Measurements from ENCODE around the gene CCDC88B.
"Not testable (repeated sequence)": the region's sequence is repeated elsewhere in the genome, so short reads cannot be mapped to it uniquely, and the experiment has no call there.

CCDC88B gene

DNA sequence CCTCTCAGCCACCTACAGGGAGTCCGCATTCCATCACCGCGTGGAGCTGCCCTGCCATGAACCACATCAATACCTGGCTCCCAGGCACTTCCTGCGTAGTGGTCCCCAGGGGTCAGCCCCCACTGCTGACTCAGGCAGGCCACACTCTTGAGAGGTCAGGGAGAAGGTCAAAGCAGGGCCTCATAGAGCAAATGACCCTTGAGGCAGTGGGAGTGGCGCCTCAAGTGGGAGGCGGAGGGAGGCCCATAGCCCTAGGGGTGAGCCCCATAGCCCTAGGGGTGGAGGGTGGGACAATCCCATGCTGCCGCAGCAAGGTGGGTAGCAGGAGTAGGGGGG lies 17.1 kb upstream of the CCDC88B start:
- ChIA-PET POLR2A (no interaction called here), CTCF (interaction anchor here (1.0 to 4.8 kb wide), 4 partner anchors 9 to 326 kb away, joined by 3 to 23 read pairs (median 12); no protein-coding TSS in a partner anchor)

DNA sequence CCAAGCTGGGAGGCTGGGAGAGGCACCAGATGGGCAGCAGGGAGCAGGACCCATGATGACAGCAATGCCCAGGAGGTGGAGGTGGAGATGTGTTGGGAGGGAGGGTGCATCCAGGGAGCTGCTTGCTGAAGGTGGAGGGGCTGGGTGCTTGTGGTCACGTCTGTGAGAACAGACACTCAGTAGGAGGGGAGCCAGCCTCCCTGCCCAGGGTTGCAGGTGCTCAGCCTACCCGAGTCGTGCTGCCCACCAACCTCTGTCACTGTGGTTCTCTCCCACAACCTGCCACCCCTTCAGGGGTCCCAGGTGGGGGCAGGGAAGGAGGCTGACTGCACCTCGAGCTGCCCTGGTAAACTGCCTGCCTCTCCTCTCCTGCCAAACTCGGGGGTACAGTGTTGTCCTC lies 16.6 kb upstream of the CCDC88B start:
- 72% methylated on average over 3 of the region's 5 CpGs for WGBS (ENCODE audit: insufficient coverage)

More for the DNA sequence above, 17.1 kb upstream of the CCDC88B start:
- Histone ChIP-seq H3K36me3 (ENCODE audit: control insufficient read depth in 4 of 4, insufficient read depth in 4 of 4, low read length in 3 of 4) (peaks cover 5 to 22% (median 16%) of the 10 kb centered on the region in 4 experiments), H3K27me3 (replicated peaks in 2 of 5; ENCODE audit: control insufficient read depth in 4 of 5, insufficient read depth in 5 of 5, low read length in 4 of 5) (no peaks in the 10 kb centered on the region), H3K4me1 (ENCODE audit: control extremely low read depth in 1 of 4, control insufficient read depth in 4 of 4, insufficient read depth in 4 of 4, low read length in 3 of 4) (peaks cover 0 to 22% (median 13%) of the 10 kb centered on the region in 4 experiments), H3K9me3 (ENCODE audit: control extremely low read depth in 1 of 5, control insufficient read depth in 4 of 5, insufficient read depth in 2 of 5, low read depth in 1 of 5, low read length in 4 of 5) (no peaks in the 10 kb centered on the region), H3K4me3 (ENCODE audit: control insufficient read depth in 1 of 7, extremely low read depth in 1 of 7, insufficient read depth in 4 of 7, low read depth in 2 of 7, low read length in 6 of 7) (no peak overlapping the region), H3K27ac (ENCODE audit: insufficient read depth in 1 of 2, low read depth in 1 of 2, low read length in 2 of 2, poor library complexity in 1 of 2, severe bottlenecking in 2 of 2) (no peak overlapping the region)
- no peak for DNase-seq
- 100% methylated on average over 4 of the region's 7 CpGs for WGBS (ENCODE audit: insufficient coverage)

DNA sequence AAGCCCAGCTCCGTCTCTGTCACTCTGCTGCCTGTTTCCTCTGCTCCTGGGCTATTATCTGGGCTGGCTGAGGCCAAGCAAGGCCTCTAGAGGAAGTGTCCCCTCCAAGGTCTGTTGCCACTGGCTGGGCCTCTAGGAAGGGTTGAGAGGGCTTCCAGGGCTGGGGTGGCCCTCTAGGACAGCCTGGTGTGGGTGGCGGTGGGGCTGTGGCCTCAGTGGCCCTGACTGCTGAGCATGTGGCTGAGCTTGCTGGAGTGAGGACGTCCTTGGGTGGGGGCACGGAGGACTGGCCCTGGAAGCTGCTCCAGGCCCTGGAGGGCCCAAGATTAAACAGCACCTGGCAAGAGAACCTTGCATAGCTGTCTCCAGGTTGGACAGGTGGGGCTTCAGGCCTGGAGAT lies 16.0 kb upstream of the CCDC88B start:
- CTCF ChIA-PET, result interaction anchor here (1.0 to 4.8 kb wide), 7 partner anchors 8 to 325 kb away, joined by 3 to 23 read pairs (median 4); no protein-coding TSS in a partner anchor
- H3K9me3 ChIP-seq (ENCODE audit: control extremely low read depth in 1 of 5, control insufficient read depth in 4 of 5, insufficient read depth in 2 of 5, low read depth in 1 of 5, low read length in 4 of 5); H3K27me3 ChIP-seq (replicated peaks in 2 of 5; ENCODE audit: control insufficient read depth in 4 of 5, insufficient read depth in 5 of 5, low read length in 4 of 5); POLR2A ChIA-PET; H3K27ac ChIP-seq (ENCODE audit: insufficient read depth in 1 of 2, low read depth in 1 of 2, low read length in 2 of 2, poor library complexity in 1 of 2, severe bottlenecking in 2 of 2); H3K4me3 ChIP-seq (ENCODE audit: control insufficient read depth in 1 of 7, extremely low read depth in 1 of 7, insufficient read depth in 4 of 7, low read depth in 2 of 7, low read length in 6 of 7); DNase-seq: not testable (repeated sequence)
- 100% methylated on average over 4 of the region's 4 CpGs for WGBS (ENCODE audit: insufficient coverage)
- Histone ChIP-seq H3K36me3 (ENCODE audit: control insufficient read depth in 4 of 4, insufficient read depth in 4 of 4, low read length in 3 of 4) (peaks cover 5 to 22% (median 16%) of the 10 kb centered on the region in 4 experiments), H3K4me1 (ENCODE audit: control extremely low read depth in 1 of 4, control insufficient read depth in 4 of 4, insufficient read depth in 4 of 4, low read length in 3 of 4) (peaks cover 0 to 19% (median 7%) of the 10 kb centered on the region in 4 experiments)

More for the DNA sequence above, 16.6 kb upstream of the CCDC88B start:
- POLR2A ChIA-PET, result no interaction called here
- Histone ChIP-seq H3K4me1 (ENCODE audit: control extremely low read depth in 1 of 4, control insufficient read depth in 4 of 4, insufficient read depth in 4 of 4, low read length in 3 of 4) (peaks cover 0 to 22% (median 12%) of the 10 kb centered on the region in 4 experiments), H3K4me3 (ENCODE audit: control insufficient read depth in 1 of 7, extremely low read depth in 1 of 7, insufficient read depth in 4 of 7, low read depth in 2 of 7, low read length in 6 of 7) (no peak overlapping the region), H3K9me3 (ENCODE audit: control extremely low read depth in 1 of 5, control insufficient read depth in 4 of 5, insufficient read depth in 2 of 5, low read depth in 1 of 5, low read length in 4 of 5) (no peaks in the 10 kb centered on the region), H3K27me3 (replicated peaks in 2 of 5; ENCODE audit: control insufficient read depth in 4 of 5, insufficient read depth in 5 of 5, low read length in 4 of 5) (no peaks in the 10 kb centered on the region), H3K36me3 (ENCODE audit: control insufficient read depth in 4 of 4, insufficient read depth in 4 of 4, low read length in 3 of 4) (peaks cover 5 to 22% (median 16%) of the 10 kb centered on the region in 4 experiments), H3K27ac (ENCODE audit: insufficient read depth in 1 of 2, low read depth in 1 of 2, low read length in 2 of 2, poor library complexity in 1 of 2, severe bottlenecking in 2 of 2) (no peak overlapping the region)
- no peak for DNase-seq
- CTCF ChIA-PET, result interaction anchor here (1.0 to 4.8 kb wide), 6 partner anchors 9 to 326 kb away, joined by 3 to 23 read pairs (median 4); no protein-coding TSS in a partner anchor

DNA sequence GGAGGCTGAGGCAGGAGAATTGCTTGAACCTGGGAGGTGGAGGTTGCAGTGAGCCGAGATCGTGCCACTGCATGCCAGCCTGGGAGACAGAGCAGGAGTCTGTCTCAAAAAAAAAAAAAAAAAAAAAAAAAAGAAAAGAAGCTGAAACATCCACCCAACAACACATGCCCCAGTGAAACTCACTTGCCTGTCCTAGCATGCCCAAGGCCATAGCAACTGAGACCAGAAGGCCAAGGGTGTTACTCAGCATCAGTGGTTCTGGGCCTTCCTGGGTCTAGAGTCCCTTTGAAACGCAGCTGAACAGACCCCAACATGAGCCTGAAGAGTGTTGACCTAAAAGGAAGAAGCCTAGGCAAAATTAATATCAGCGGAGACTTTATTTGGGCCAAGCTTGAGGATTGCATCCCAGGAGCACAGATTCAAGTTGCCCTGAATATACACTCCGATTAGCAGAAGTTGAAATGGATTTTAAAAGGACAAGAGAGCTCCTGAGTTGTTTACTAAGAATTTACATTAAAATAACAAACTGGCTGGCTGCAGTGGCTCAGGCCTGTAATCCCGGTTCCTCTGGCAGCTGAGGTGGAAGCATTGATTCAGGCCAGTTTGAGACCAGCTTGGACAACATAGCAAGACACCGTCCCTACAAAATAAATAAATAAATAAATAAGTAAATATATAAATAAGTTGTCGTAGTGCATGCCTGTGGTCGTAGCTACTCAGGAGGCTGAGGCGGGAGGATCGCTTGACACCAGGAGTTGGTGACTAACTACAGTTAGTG lies 15.1 kb upstream of the CCDC88B start:
- WGBS (ENCODE audit: insufficient coverage), result 95% methylated on average over 5 of the region's 11 CpGs
- ChIA-PET POLR2A (no interaction called here), CTCF (interaction anchor here (1.0 to 4.8 kb wide), 4 partner anchors 10 to 48 kb away, joined by 3 to 23 read pairs (median 4); no protein-coding TSS in a partner anchor)
- Histone ChIP-seq H3K36me3 (ENCODE audit: control insufficient read depth in 4 of 4, insufficient read depth in 4 of 4, low read length in 3 of 4) (peaks cover 5 to 22% (median 16%) of the 10 kb centered on the region in 4 experiments), H3K9me3 (ENCODE audit: control extremely low read depth in 1 of 5, control insufficient read depth in 4 of 5, insufficient read depth in 2 of 5, low read depth in 1 of 5, low read length in 4 of 5) (no peaks in the 10 kb centered on the region), H3K27me3 (replicated peaks in 2 of 5; ENCODE audit: control insufficient read depth in 4 of 5, insufficient read depth in 5 of 5, low read length in 4 of 5) (no peaks in the 10 kb centered on the region), H3K4me3 (ENCODE audit: control insufficient read depth in 1 of 7, extremely low read depth in 1 of 7, insufficient read depth in 4 of 7, low read depth in 2 of 7, low read length in 6 of 7) (no peak overlapping the region), H3K27ac (ENCODE audit: insufficient read depth in 1 of 2, low read depth in 1 of 2, low read length in 2 of 2, poor library complexity in 1 of 2, severe bottlenecking in 2 of 2) (no peak overlapping the region), H3K4me1 (ENCODE audit: control extremely low read depth in 1 of 4, control insufficient read depth in 4 of 4, insufficient read depth in 4 of 4, low read length in 3 of 4) (peaks cover 0 to 13% (median 0%) of the 10 kb centered on the region in 4 experiments)
- no peak for DNase-seq

DNA sequence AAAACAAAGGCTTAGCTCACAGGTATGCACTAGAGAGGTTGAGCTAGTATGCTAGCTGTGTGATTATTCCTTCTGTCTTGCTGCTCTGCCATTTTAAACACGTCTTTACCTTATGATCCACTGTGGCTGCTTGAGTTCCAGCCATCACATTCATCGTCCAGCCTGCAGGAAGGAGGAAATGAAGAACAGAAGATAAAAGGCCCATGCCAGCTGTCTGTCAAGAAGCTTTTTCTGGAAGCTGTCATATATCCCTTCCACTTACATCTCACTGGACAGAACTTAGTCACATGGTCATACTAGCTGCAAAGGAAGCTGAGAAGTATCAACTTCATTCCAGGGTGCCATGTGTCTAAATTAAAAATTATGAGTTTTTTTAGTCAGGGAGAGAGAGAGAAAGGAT lies 12.6 kb upstream of the CCDC88B start:
- CTCF ChIA-PET, result interaction anchor here (1.1 to 1.8 kb wide), 4 partner anchors 10 to 32 kb away, joined by 3 to 5 read pairs (median 3); partner anchors contain the start of genes PRDX5 and TRMT112
- 100% methylated on average over 1 of the region's 2 CpGs for WGBS (ENCODE audit: insufficient coverage)
- POLR2A ChIA-PET, result interaction anchor here (0.6 to 0.9 kb wide), 2 partner anchors 10 to 45 kb away, joined by 3 to 6 read pairs; partner anchors contain the start of genes PRDX5 and TRMT112

DNA sequence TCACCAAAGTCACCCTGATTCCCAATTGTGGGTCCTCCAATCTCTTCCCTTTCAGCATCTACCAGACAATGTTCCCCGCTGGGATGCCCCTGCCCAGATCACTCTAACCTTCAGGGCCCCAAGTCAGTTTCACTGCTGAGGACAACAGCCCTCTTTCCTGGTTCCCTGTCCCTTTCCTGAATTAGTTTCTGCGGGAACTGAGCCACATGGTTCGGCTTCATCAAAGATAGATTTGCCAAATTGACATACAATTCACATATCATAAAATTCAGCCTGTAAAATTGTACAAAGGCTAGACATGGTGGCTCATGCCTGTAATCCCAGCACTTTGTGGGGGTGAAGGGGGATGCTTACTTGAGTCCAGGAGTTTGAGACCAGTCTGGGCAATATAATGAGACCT lies 12.0 kb upstream of the CCDC88B start:
- no peak overlapping the region for H3K4me3 ChIP-seq (ENCODE audit: control insufficient read depth in 1 of 7, extremely low read depth in 1 of 7, insufficient read depth in 4 of 7, low read depth in 2 of 7, low read length in 6 of 7)
- no peak for DNase-seq
- H3K27ac ChIP-seq (ENCODE audit: insufficient read depth in 1 of 2, low read depth in 1 of 2, low read length in 2 of 2, poor library complexity in 1 of 2, severe bottlenecking in 2 of 2), result no peak overlapping the region
- ChIA-PET CTCF (interaction anchor here (1.1 to 1.8 kb wide), 4 partner anchors 10 to 33 kb away, joined by 3 to 5 read pairs (median 3); partner anchors contain the start of genes PRDX5 and TRMT112), POLR2A (no interaction called here)
- WGBS (ENCODE audit: insufficient coverage), result no CpG with 5 or more reads among the region's 3 CpGs
- no peaks in the 10 kb centered on the region for H3K27me3 ChIP-seq (replicated peaks in 2 of 5; ENCODE audit: control insufficient read depth in 4 of 5, insufficient read depth in 5 of 5, low read length in 4 of 5)
- H3K9me3 ChIP-seq (ENCODE audit: control extremely low read depth in 1 of 5, control insufficient read depth in 4 of 5, insufficient read depth in 2 of 5, low read depth in 1 of 5, low read length in 4 of 5), result no peaks in the 10 kb centered on the region
- H3K36me3 ChIP-seq (ENCODE audit: control insufficient read depth in 4 of 4, insufficient read depth in 4 of 4, low read length in 3 of 4), result peaks cover 0 to under 1% (median 0%) of the 10 kb centered on the region in 4 experiments
- H3K4me1 ChIP-seq (ENCODE audit: control extremely low read depth in 1 of 4, control insufficient read depth in 4 of 4, insufficient read depth in 4 of 4, low read length in 3 of 4), result peaks cover 0 to 33% (median 13%) of the 10 kb centered on the region in 4 experiments

More for the DNA sequence above, 12.6 kb upstream of the CCDC88B start:
- Histone ChIP-seq H3K9me3 (ENCODE audit: control extremely low read depth in 1 of 5, control insufficient read depth in 4 of 5, insufficient read depth in 2 of 5, low read depth in 1 of 5, low read length in 4 of 5) (no peaks in the 10 kb centered on the region), H3K27me3 (replicated peaks in 2 of 5; ENCODE audit: control insufficient read depth in 4 of 5, insufficient read depth in 5 of 5, low read length in 4 of 5) (no peaks in the 10 kb centered on the region), H3K4me3 (ENCODE audit: control insufficient read depth in 1 of 7, extremely low read depth in 1 of 7, insufficient read depth in 4 of 7, low read depth in 2 of 7, low read length in 6 of 7) (no peak overlapping the region), H3K4me1 (ENCODE audit: control extremely low read depth in 1 of 4, control insufficient read depth in 4 of 4, insufficient read depth in 4 of 4, low read length in 3 of 4) (peaks cover 0 to 29% (median 11%) of the 10 kb centered on the region in 4 experiments), H3K27ac (ENCODE audit: insufficient read depth in 1 of 2, low read depth in 1 of 2, low read length in 2 of 2, poor library complexity in 1 of 2, severe bottlenecking in 2 of 2) (no peak overlapping the region), H3K36me3 (ENCODE audit: control insufficient read depth in 4 of 4, insufficient read depth in 4 of 4, low read length in 3 of 4) (peaks cover 0 to 7% (median 5%) of the 10 kb centered on the region in 4 experiments)
- no peak for DNase-seq
